ENCODE data around the gene AGBL3.
A peak's percentile ranks its signal among the peaks of the same experiment; 100 is the strongest.
"Not testable (repeated sequence)": the region's sequence is repeated elsewhere in the genome, so short reads cannot be mapped to it uniquely, and the experiment has no call there.

AGBL3 gene

GRCh38 chr7:135171581-135172291, 185.4 kb downstream of the AGBL3 start:
- Histone ChIP-seq H3K27ac (ENCODE audit: low read length) (peak overlapping the region; percentile 97; the same call in 1 of the 2 replicates), H2AFZ (ENCODE audit: low read length) (peak overlapping the region; percentile 77), H3K9ac (ENCODE audit: low read length) (peak overlapping the region; percentile 44; the same call in 1 of the 2 replicates), H3K36me3 (replicated peaks; ENCODE audit: insufficient read depth, low read length) (peaks cover 18% of the 10 kb centered on the region), H3K79me2 (ENCODE audit: low read length) (peaks cover 37% of the 10 kb centered on the region), H3F3A (ENCODE audit: insufficient read depth, low read length) (peaks cover 27% of the 10 kb centered on the region), H3K4me1 (ENCODE audit: low read length) (peaks cover 15% of the 10 kb centered on the region), H3K4me3 (ENCODE audit: low read length) (peak overlapping the region; percentile 24), H3K4me2 (ENCODE audit: low read depth, low read length) (peak overlapping the region; percentile 97; the same call in 1 of the 2 replicates)
- H3K27me3 ChIP-seq (replicated peaks; ENCODE audit: insufficient read depth, low read length); H3K9me3 ChIP-seq (replicated peaks; ENCODE audit: insufficient read depth, low read length); DNase-seq; H4K20me1 ChIP-seq (ENCODE audit: insufficient read depth, low read length); H3K9me2 ChIP-seq (replicated peaks; ENCODE audit: insufficient read depth, low read length): not testable (repeated sequence)

GRCh38 chr7:135173916-135174315, 187.6 kb downstream of the AGBL3 start:
- not testable (repeated sequence) for H3K27ac ChIP-seq (ENCODE audit: low read length); H3K9me3 ChIP-seq (replicated peaks; ENCODE audit: insufficient read depth, low read length); H4K20me1 ChIP-seq (ENCODE audit: insufficient read depth, low read length); H3K27me3 ChIP-seq (replicated peaks; ENCODE audit: insufficient read depth, low read length); H2AFZ ChIP-seq (ENCODE audit: low read length); H3K9ac ChIP-seq (ENCODE audit: low read length); DNase-seq; H3K4me3 ChIP-seq (ENCODE audit: low read length); H3K36me3 ChIP-seq (replicated peaks; ENCODE audit: insufficient read depth, low read length); H3K4me1 ChIP-seq (ENCODE audit: low read length); H3K9me2 ChIP-seq (replicated peaks; ENCODE audit: insufficient read depth, low read length); H3K4me2 ChIP-seq (ENCODE audit: low read depth, low read length)
- Histone ChIP-seq H3F3A (ENCODE audit: insufficient read depth, low read length) (peaks cover 27% of the 10 kb centered on the region), H3K79me2 (ENCODE audit: low read length) (peaks cover 16% of the 10 kb centered on the region)

GRCh38 chr7:135174941-135175340, 188.6 kb downstream of the AGBL3 start:
- TF ChIP-seq EZH2phosphoT487 (IDR thresholded peaks at IDR 0.05; ENCODE audit: low read length) (no peak), CTCF (IDR thresholded peaks at IDR 0.05; ENCODE audit: low read length) (no peak), EZH2 (optimal IDR thresholded peaks at IDR 0.05; ENCODE audit: low read depth, low read length) (no peak)
- Histone ChIP-seq H3K27ac (ENCODE audit: low read length) (no peak overlapping the region), H4K20me1 (ENCODE audit: insufficient read depth, low read length) (no peaks in the 10 kb centered on the region), H3K4me3 (ENCODE audit: low read length) (no peak overlapping the region), H3K79me2 (ENCODE audit: low read length) (peaks cover 6% of the 10 kb centered on the region), H3K4me1 (ENCODE audit: low read length) (peaks cover 7% of the 10 kb centered on the region), H3K36me3 (replicated peaks; ENCODE audit: insufficient read depth, low read length) (no peaks in the 10 kb centered on the region), H3K27me3 (replicated peaks; ENCODE audit: insufficient read depth, low read length) (no peaks in the 10 kb centered on the region), H3F3A (ENCODE audit: insufficient read depth, low read length) (peaks cover 17% of the 10 kb centered on the region), H3K9me3 (replicated peaks; ENCODE audit: insufficient read depth, low read length) (no peaks in the 10 kb centered on the region), H3K4me2 (ENCODE audit: low read depth, low read length) (no peak overlapping the region), H2AFZ (ENCODE audit: low read length) (no peak overlapping the region), H3K9ac (ENCODE audit: low read length) (no peak overlapping the region), H3K9me2 (replicated peaks; ENCODE audit: insufficient read depth, low read length) (no peaks in the 10 kb centered on the region)
- no peak for DNase-seq

GRCh38 chr7:135175931-135176330, 189.6 kb downstream of the AGBL3 start:
- Histone ChIP-seq H3K27me3 (replicated peaks; ENCODE audit: insufficient read depth, low read length) (no peaks in the 10 kb centered on the region), H4K20me1 (ENCODE audit: insufficient read depth, low read length) (no peaks in the 10 kb centered on the region), H3K4me3 (ENCODE audit: low read length) (no peak overlapping the region), H3K4me1 (ENCODE audit: low read length) (peaks cover 7% of the 10 kb centered on the region), H3K9ac (ENCODE audit: low read length) (no peak overlapping the region), H3K4me2 (ENCODE audit: low read depth, low read length) (no peak overlapping the region), H3K27ac (ENCODE audit: low read length) (no peak overlapping the region), H3F3A (ENCODE audit: insufficient read depth, low read length) (peaks cover 7% of the 10 kb centered on the region), H2AFZ (ENCODE audit: low read length) (no peak overlapping the region), H3K9me3 (replicated peaks; ENCODE audit: insufficient read depth, low read length) (no peaks in the 10 kb centered on the region), H3K79me2 (ENCODE audit: low read length) (no peaks in the 10 kb centered on the region), H3K9me2 (replicated peaks; ENCODE audit: insufficient read depth, low read length) (no peaks in the 10 kb centered on the region), H3K36me3 (replicated peaks; ENCODE audit: insufficient read depth, low read length) (no peaks in the 10 kb centered on the region; the same call in 1 of the 2 replicates)
- no peak for TF ChIP-seq EZH2 (optimal IDR thresholded peaks at IDR 0.05; ENCODE audit: low read depth, low read length)
- no peak for TF ChIP-seq CTCF (IDR thresholded peaks at IDR 0.05; ENCODE audit: low read length)
- no peak for TF ChIP-seq EZH2phosphoT487 (IDR thresholded peaks at IDR 0.05; ENCODE audit: low read length)
- DNase-seq: no peak

Measured in MM.1S (cell line).